ENCODE measurements around the gene C19orf18. TPM values are rescaled to one million over a fixed set of nuclear protein-coding genes. Genes with fewer than 3 reads are reported as not detected.
"Not testable (repeated sequence)": the region's sequence is repeated elsewhere in the genome, so short reads cannot be mapped to it uniquely, and the experiment has no call there.

Gene C19orf18
- total RNA-seq, 1 experiment from 2014 or later, result 0.43 TPM

DNA sequence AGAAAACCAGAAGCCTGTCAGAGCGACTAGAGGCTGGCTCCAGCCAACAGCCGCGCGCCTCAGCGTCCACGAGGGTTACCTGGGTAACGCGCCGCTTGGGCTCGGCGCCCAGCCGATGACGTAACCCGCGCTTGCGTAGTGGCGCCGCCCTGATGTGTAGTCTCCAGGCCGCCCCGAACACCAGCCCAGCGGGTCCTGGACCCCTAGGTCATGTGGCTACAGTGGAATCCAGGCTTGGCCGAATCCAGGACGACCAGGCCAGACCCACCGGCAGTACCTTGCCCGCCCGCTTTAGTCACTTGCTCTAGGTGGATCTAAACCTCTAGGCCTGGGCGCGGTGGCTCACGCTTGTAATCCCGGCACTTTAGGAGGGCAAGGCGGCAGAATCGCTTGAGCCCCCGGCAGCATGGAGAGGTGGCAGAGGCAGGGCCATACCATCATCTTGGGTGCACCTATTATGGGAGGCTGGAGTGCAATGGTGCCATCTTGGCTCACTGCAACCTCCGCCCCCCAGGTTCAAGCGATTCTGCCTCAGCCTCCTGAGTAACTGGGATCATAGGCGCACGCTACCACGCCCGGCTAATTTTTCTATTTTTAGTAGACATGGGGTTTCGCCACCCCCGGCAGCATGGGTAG lies 35.5 kb upstream of the C19orf18 start:
- H3K4me1 ChIP-seq (ENCODE audit: insufficient read depth, low read length, poor library complexity, severe bottlenecking), result peaks cover 5% of the 10 kb centered on the region
- ChIA-PET CTCF (no interaction called here), POLR2A (ENCODE audit: low non-redundant PET) (no interaction called here)
- H3K27ac ChIP-seq (ENCODE audit: low read depth, low read length, poor library complexity, severe bottlenecking), result peak overlapping the region; percentile 77
- H3K9me3 ChIP-seq (ENCODE audit: low read depth, low read length, poor library complexity, severe bottlenecking), result peaks cover 12% of the 10 kb centered on the region
- H3K27me3 ChIP-seq (replicated peaks; ENCODE audit: insufficient read depth, low read depth, low read length, poor library complexity), result no peaks in the 10 kb centered on the region
- no TSS peak for BruUV-seq (replicated peaks)
- H3K36me3 ChIP-seq (ENCODE audit: insufficient read depth, low read length, poor library complexity, severe bottlenecking), result peaks cover 16% of the 10 kb centered on the region
- DNase-seq (ENCODE audit: low spot score), result peak; percentile 91
- H3K4me3 ChIP-seq (ENCODE audit: low read depth, low read length, poor library complexity, severe bottlenecking), result peak overlapping the region; percentile 59
- TF ChIP-seq, protein P1, sequence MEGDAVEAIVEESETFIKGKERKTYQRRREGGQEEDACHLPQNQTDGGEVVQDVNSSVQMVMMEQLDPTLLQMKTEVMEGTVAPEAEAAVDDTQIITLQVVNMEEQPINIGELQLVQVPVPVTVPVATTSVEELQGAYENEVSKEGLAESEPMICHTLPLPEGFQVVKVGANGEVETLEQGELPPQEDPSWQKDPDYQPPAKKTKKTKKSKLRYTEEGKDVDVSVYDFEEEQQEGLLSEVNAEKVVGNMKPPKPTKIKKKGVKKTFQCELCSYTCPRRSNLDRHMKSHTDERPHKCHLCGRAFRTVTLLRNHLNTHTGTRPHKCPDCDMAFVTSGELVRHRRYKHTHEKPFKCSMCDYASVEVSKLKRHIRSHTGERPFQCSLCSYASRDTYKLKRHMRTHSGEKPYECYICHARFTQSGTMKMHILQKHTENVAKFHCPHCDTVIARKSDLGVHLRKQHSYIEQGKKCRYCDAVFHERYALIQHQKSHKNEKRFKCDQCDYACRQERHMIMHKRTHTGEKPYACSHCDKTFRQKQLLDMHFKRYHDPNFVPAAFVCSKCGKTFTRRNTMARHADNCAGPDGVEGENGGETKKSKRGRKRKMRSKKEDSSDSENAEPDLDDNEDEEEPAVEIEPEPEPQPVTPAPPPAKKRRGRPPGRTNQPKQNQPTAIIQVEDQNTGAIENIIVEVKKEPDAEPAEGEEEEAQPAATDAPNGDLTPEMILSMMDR (conservative IDR thresholded peaks at IDR 0.05; ENCODE audit: low read depth, low read length), result no peak
- intact Hi-C loops (cut with micrococcal nuclease; ENCODE audit: unreplicated experiment), result no loop called here

DNA sequence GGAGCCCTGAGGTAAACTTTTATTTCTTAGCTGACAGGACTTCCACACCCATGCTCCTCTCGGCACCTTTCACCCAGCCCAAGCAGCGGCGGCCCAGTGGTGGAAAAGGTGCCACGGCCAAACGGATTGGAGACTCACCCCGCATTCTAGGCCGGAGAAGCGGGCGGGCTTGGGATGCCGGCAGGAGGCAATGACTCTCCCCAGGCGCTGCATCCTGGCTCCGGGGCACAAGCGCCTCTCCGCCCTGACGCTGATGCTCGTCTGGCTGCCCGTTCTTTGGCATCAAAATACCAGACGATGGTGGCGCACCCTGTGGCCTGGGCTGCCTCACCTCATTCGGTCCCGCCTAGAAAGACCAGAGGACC lies 34.9 kb upstream of the C19orf18 start:
- DNase-seq (ENCODE audit: low spot score), result no peak
- BruUV-seq (replicated peaks), result no TSS peak
- no peak for TF ChIP-seq EZH2 (IDR thresholded peaks at IDR 0.05; ENCODE audit: borderline replicate concordance, low read depth, low read length, poor library complexity, severe bottlenecking)
- TF ChIP-seq, protein P1 (conservative IDR thresholded peaks at IDR 0.05; ENCODE audit: low read depth, low read length), result no peak
- peaks cover 21% of the 10 kb centered on the region for H3K36me3 ChIP-seq (ENCODE audit: insufficient read depth, low read length, poor library complexity, severe bottlenecking)
- ChIA-PET CTCF (no interaction called here), POLR2A (ENCODE audit: low non-redundant PET) (no interaction called here)
- H3K27ac ChIP-seq (ENCODE audit: low read depth, low read length, poor library complexity, severe bottlenecking), result no peak overlapping the region
- H3K4me1 ChIP-seq (ENCODE audit: insufficient read depth, low read length, poor library complexity, severe bottlenecking), result peaks cover 5% of the 10 kb centered on the region
- peak overlapping the region; percentile 59 for H3K4me3 ChIP-seq (ENCODE audit: low read depth, low read length, poor library complexity, severe bottlenecking)
- peaks cover 16% of the 10 kb centered on the region for H3K9me3 ChIP-seq (ENCODE audit: low read depth, low read length, poor library complexity, severe bottlenecking)
- intact Hi-C loops (cut with micrococcal nuclease; ENCODE audit: unreplicated experiment), result no loop called here
- H3K27me3 ChIP-seq (replicated peaks; ENCODE audit: insufficient read depth, low read depth, low read length, poor library complexity), result no peaks in the 10 kb centered on the region

DNA sequence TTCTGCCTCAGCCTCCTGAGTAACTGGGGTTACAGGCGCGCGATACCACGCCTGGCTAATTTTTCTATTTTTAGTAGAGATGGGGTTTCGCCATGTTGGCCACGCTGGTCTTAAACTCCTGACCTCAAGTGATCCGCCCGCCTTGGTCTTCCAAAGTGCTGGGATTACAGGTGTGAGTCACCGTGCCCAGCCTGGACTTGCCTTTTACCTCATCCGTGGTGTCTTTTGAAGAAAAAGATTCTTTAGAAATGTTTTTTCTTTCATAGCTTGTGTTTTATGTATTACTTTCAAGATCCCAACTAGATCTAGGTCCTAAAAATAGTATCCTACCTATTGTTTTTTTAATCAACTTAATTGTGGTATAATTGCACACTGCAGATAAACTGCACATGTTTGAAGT lies 34.5 kb upstream of the C19orf18 start:
- CTCF ChIA-PET; BruUV-seq (replicated peaks); DNase-seq (ENCODE audit: low spot score); POLR2A ChIA-PET (ENCODE audit: low non-redundant PET); H3K27ac ChIP-seq (ENCODE audit: low read depth, low read length, poor library complexity, severe bottlenecking); H3K27me3 ChIP-seq (replicated peaks; ENCODE audit: insufficient read depth, low read depth, low read length, poor library complexity); intact Hi-C loops (cut with micrococcal nuclease; ENCODE audit: unreplicated experiment); H3K4me1 ChIP-seq (ENCODE audit: insufficient read depth, low read length, poor library complexity, severe bottlenecking): not testable (repeated sequence)
- peaks cover 20% of the 10 kb centered on the region for H3K9me3 ChIP-seq (ENCODE audit: low read depth, low read length, poor library complexity, severe bottlenecking)
- peak overlapping the region; percentile 59 for H3K4me3 ChIP-seq (ENCODE audit: low read depth, low read length, poor library complexity, severe bottlenecking)
- H3K36me3 ChIP-seq (ENCODE audit: insufficient read depth, low read length, poor library complexity, severe bottlenecking), result peaks cover 25% of the 10 kb centered on the region

DNA sequence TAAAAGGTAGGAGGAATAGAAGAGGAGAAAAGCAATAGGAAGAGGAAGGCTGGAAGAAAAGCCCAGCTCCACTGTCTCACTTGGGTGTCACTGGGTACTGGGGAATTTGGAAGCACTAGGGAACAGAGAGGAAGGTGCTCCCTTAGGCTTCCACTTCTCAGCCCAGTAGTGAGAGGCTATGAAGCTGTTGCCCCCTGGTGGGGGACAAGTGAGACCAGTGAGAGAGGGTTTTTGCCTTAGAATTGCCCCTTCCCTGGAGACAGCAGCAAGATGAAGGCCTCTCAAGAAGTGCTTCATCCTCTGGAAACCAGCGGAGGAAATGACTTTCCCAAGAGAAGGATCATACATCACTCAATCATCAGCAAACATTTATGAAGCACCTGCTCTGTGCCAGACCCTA lies 33.0 kb upstream of the C19orf18 start:
- H3K27me3 ChIP-seq (replicated peaks; ENCODE audit: insufficient read depth, low read depth, low read length, poor library complexity), result no peaks in the 10 kb centered on the region
- POLR2A ChIA-PET (ENCODE audit: low non-redundant PET), result no interaction called here
- intact Hi-C loops (cut with micrococcal nuclease; ENCODE audit: unreplicated experiment), result no loop called here
- no peak overlapping the region for H3K27ac ChIP-seq (ENCODE audit: low read depth, low read length, poor library complexity, severe bottlenecking)
- H3K36me3 ChIP-seq (ENCODE audit: insufficient read depth, low read length, poor library complexity, severe bottlenecking), result peaks cover 25% of the 10 kb centered on the region
- H3K4me1 ChIP-seq (ENCODE audit: insufficient read depth, low read length, poor library complexity, severe bottlenecking), result peaks cover 5% of the 10 kb centered on the region
- H3K9me3 ChIP-seq (ENCODE audit: low read depth, low read length, poor library complexity, severe bottlenecking), result peaks cover 30% of the 10 kb centered on the region
- peak; percentile 23 for DNase-seq (ENCODE audit: low spot score)
- no peak for TF ChIP-seq EZH2 (IDR thresholded peaks at IDR 0.05; ENCODE audit: borderline replicate concordance, low read depth, low read length, poor library complexity, severe bottlenecking)
- TF ChIP-seq, protein P1 (conservative IDR thresholded peaks at IDR 0.05; ENCODE audit: low read depth, low read length), result 0 out of 2 replicates have a peak, but pooled peaks have one; percentile 8
- BruUV-seq (replicated peaks), result no TSS peak
- H3K4me3 ChIP-seq (ENCODE audit: low read depth, low read length, poor library complexity, severe bottlenecking), result no peak overlapping the region
- CTCF ChIA-PET, result no interaction called here

All from A673 (cell line).